Ectodermal cell (in vitro differentiated cells): ENCODE measurements around the gene PDSS2.
"Not testable (repeated sequence)": the region's sequence is repeated elsewhere in the genome, so short reads cannot be mapped to it uniquely, and the experiment has no call there.

Experiments
- H3K27ac ChIP-seq: 2 replicates; pipeline ENCODE4 v1.7.0; 2013; ENCODE audit warnings: mild to moderate bottlenecking, low read depth, low read length; ENCODE audit not compliant: insufficient read depth, poor library complexity, severe bottlenecking
- H3K27me3 ChIP-seq: 2 replicates; pipeline ENCODE4 v1.7.0; 2013; ENCODE audit warnings: mild to moderate bottlenecking, low read length; ENCODE audit not compliant: insufficient read depth, control insufficient read depth, poor library complexity, severe bottlenecking
- H3K36me3 ChIP-seq: one replicate; pipeline ENCODE4 v1.7.0; 2013; ENCODE audit warnings: low read length; ENCODE audit not compliant: control insufficient read depth, insufficient read depth
- H3K4me1 ChIP-seq: one replicate; pipeline ENCODE4 v1.7.0; 2013; ENCODE audit warnings: low read length; ENCODE audit not compliant: control insufficient read depth, insufficient read depth
- H3K4me3 ChIP-seq: 2 replicates; pipeline ENCODE4 v1.7.0; 2013; ENCODE audit warnings: low read depth, low read length, control low read depth; ENCODE audit not compliant: insufficient read depth
- H3K9me3 ChIP-seq: 2 replicates; pipeline ENCODE4 v1.7.0; 2013; ENCODE audit warnings: mild to moderate bottlenecking, low read length, moderate library complexity; ENCODE audit not compliant: control insufficient read depth
- WGBS, 2 experiments: methylation state at CpG; one replicate each; pipeline ENCODE4 v1.1.7; 2013; ENCODE audit warnings: missing lambda C conversion rate in 2 of 2; 5-methylcytosine and 5-hydroxymethylcytosine counted together

The PDSS2 gene

DNA sequence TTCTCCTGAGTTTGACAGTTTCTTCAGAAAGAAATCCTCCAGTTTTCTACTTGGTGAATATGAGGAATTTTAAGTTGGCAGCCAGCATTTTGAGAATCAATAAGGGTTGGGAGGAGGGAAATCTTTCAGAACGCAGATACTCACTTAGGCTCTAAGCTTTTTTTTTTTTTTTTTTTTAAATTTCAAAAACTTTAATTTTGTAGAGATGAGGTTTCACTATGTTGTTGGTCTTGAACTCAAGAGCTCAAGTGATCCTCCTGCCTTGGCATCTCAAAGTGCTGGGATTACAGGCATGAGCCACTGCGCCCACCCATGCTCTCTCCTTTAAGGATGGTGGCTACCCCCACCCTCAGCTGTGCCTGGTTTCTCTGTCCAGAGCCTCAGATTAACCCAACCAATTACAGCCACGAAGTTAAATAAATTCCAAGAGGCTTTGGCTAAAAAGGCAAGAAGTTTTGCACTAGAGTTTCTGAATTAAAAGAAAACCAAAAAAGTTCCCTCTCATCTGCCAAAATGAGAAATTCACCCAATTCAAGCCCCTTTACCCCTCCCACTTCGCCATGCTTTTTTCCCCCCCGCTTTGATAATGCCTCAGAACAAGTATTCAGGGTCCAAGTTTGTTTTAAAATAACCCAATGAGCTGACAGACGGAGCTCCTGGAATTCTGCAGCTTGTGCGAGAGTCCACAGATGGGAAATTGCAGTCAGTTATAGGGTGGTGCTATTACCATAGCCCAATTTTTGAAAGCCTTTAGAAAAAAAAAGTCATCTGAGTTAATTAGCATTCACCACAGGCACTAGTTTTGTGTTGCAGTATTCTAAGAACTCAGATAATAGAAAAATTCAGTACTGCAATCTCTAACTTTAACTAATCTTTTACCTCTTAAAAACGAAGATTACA is 249.7 kb downstream of the PDSS2 start:
- H3K27ac ChIP-seq: no peak overlapping the region
- H3K4me3 ChIP-seq: no peak overlapping the region
- H3K9me3 ChIP-seq: no peaks in the 10 kb centered on the region
- peaks cover 5% of the 10 kb centered on the region for H3K4me1 ChIP-seq
- no peaks in the 10 kb centered on the region for H3K36me3 ChIP-seq
- no peaks in the 10 kb centered on the region for H3K27me3 ChIP-seq
- WGBS, 2 experiments: 71 to 75% methylated on average over 7 of the region's 8 CpGs

DNA sequence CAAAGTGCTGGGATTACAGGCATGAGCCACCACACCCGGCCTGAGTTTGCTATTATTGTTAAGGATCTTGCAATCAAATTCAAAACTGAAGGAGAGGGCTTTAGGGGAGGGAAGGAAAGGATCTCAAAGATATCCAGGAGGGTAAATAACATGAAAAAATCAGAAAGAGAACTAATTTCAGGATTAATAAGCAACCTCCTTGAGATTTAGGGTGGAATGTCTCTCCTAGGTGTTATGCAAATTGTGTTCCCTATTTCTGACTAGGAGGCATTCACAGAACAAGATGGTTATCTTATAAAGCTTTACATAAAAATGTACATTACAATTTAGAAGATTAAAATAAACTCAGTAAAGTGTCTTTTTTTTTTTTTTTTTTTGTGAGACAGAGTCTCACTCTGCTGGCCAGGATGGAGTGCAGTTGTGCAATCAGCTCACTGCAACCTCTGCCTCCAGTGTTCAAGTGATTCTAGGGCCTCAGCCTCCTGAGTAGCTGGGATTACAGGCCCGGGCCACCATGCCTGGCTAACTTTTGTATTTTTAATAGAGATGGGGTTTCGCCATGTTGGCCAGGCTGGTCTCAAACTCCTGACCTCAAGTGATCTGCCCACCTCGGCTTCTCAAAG is 252.0 kb downstream of the PDSS2 start:
- 90 to 96% methylated on average over 4 of the region's 4 CpGs for WGBS, 2 experiments
- no peaks in the 10 kb centered on the region for H3K36me3 ChIP-seq
- no peaks in the 10 kb centered on the region for H3K9me3 ChIP-seq
- peaks cover 5% of the 10 kb centered on the region for H3K4me1 ChIP-seq
- H3K27me3 ChIP-seq: no peaks in the 10 kb centered on the region
- H3K4me3 ChIP-seq: no peak overlapping the region
- no peak overlapping the region for H3K27ac ChIP-seq

DNA sequence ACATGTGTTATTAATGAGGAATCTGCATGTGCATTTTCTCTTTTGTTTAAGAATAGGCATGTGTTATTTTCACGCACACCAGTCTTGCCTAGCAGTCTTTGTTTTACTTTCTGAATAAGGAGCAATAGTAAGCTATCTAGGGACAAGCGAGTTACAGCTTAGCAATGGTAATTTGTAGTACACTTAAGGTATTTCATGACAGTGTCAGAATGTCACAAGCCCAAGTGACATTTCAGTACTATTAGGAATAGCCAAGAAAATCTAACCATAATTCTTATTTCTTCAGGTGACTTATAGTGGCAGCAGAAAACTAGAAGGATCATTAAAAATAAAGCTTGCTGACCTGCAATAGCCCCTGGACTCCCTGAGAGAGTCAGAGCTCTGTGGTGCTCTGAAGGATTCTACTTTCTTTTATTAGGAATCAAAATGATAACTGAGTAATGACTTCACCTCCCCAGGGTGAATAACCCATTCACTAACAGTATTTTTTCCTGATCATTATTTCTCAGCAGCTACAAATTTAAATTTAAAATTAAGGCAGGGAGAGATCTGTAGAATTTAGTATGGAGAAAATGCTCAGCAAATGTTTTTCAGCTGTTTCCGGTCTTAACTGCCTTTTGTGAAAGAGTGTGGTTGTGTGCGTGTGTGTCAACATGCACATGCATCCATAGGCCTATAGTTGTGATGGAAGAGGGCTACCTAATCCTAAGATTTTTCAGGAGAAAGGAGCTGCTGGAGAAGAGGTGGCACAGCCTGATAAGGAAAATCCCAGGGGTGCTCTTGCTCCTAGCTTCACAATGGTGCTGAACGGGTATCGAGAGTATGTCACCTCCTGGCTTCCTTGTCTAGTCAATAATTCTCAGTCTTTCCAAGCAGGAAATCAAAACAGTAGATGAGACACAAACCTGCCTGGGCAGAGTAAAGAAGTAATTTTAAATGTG is 254.0 kb downstream of the PDSS2 start:
- WGBS, 2 experiments: 95 to 99% methylated on average over 6 of the region's 6 CpGs
- Histone ChIP-seq H3K9me3 (no peaks in the 10 kb centered on the region), H3K36me3 (no peaks in the 10 kb centered on the region), H3K4me3 (no peak overlapping the region), H3K4me1 (peaks cover 5% of the 10 kb centered on the region), H3K27me3 (no peaks in the 10 kb centered on the region), H3K27ac (no peak overlapping the region)

DNA sequence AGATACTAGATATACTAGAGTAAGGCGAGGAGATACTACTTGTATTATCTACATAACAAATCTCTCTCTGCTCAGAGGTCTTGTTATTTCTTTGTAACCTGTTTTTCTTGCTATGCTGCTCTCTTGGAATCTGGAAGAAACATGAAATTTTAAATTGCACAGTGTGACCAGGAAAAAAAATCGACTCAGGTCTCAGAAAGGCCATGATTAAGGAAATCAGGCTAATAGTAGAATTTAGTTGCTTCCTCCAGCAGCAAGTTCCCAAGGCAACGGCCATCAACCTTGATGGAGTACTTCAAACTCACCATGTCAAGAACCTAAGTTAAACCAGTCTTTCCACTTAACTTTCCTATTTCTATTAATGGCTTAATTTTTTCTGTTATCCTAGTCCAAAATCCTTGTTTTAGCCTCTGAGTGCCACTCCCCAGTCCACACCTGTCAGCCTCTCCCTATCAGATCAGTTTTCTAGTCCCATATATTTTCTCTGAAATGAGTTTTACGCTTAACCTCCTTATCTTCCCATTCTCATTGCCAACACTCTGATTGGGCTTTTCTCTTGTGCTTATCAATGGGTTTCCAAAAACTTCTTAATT is 256.4 kb downstream of the PDSS2 start:
- WGBS, 2 experiments: 69 to 79% methylated on average over 3 to 4 of the region's 4 CpGs

DNA sequence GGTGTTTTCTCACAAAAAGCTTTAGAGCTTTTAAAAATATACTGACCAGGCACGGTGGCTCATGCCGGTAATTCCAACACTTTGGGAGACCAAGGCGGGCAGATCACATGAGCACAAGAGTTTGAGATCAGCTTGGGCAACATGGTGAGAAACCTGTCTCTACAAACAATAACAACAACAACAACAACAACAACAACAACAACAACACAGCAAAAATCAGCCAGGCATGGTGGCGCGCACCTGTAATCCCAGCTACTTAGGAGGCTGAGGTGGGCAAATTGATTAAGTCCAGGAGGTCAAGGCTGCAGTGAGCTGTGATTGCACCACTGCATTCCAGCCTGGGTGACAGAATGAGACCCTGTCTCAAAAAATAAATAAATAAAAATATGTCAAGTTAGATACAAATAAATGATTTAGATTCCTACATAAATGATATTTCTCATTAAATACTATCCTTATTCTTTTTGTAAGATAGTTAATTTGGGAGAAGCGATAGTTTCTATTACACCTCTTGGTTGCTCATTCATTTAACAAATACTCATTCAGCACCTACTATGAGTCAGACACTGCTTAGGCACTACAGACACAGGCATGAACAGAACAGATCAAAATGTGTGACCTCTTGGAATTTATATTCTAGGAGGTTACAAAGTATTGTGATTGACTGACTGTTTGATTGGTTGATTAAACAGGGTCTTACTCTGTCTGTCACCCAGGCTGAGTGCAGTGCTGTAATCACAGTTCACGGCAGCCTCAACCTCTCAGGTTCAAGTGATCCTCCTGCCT is 260.5 kb downstream of the PDSS2 start:
- H3K36me3 ChIP-seq: no peaks in the 10 kb centered on the region
- no peak overlapping the region for H3K27ac ChIP-seq
- no peaks in the 10 kb centered on the region for H3K4me1 ChIP-seq
- 88 to 91% methylated on average over 7 of the region's 7 CpGs for WGBS, 2 experiments
- H3K4me3 ChIP-seq: no peak overlapping the region
- no peaks in the 10 kb centered on the region for H3K9me3 ChIP-seq
- H3K27me3 ChIP-seq: no peaks in the 10 kb centered on the region

More for the DNA sequence above, 256.4 kb downstream of the PDSS2 start:
- no peaks in the 10 kb centered on the region for H3K4me1 ChIP-seq
- no peak overlapping the region for H3K27ac ChIP-seq
- H3K4me3 ChIP-seq: no peak overlapping the region
- H3K36me3 ChIP-seq: no peaks in the 10 kb centered on the region
- H3K9me3 ChIP-seq: no peaks in the 10 kb centered on the region
- H3K27me3 ChIP-seq: no peaks in the 10 kb centered on the region

DNA sequence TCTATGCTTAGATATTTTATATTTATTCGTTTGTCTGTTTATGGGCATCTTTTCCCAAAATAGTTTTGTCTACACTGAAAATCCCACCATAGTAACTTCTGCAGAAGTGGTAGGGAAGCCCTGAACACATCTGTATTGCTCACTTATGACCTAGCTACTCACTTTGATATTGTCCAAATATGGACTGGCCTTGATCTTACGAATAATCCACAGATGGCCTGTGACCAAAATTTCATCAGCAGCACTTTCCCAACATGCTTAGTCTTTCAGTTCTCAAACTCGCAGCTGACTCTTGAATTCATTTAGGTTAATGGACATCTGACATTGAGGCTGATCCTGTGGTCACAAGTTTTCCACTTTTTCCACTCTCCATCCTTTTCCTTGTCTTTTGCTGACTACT is 263.2 kb downstream of the PDSS2 start:
- no peaks in the 10 kb centered on the region for H3K27me3 ChIP-seq
- H3K4me3 ChIP-seq: no peak overlapping the region
- no peaks in the 10 kb centered on the region for H3K9me3 ChIP-seq
- 95 to 98% methylated on average over 2 to 3 of the region's 3 CpGs for WGBS, 2 experiments
- no peaks in the 10 kb centered on the region for H3K36me3 ChIP-seq
- H3K27ac ChIP-seq: no peak overlapping the region
- no peaks in the 10 kb centered on the region for H3K4me1 ChIP-seq

DNA sequence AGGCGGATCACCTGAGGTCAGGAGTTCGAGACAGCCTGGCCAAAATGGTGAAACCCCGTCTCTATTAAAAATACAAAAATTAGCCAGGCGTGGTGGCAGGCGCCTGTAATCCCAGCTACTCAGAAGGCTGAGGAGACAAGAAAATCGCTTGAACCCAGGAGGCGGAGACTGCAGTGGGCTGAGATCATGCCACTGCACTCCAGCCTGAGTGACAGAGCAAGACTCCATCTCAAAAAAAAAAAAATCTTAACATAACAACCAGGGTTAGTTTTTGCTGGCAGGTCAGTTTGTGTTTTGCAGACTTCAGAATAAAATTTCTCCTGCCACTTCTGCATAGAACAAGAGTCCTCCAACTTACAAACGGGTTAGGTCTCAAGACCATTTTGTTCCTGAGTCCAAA is 264.6 kb downstream of the PDSS2 start:
- not testable (repeated sequence) for H3K4me3 ChIP-seq, H3K9me3 ChIP-seq, H3K36me3 ChIP-seq, H3K27me3 ChIP-seq, H3K27ac ChIP-seq, H3K4me1 ChIP-seq
- 91 to 94% methylated on average over 8 of the region's 8 CpGs for WGBS, 2 experiments

DNA sequence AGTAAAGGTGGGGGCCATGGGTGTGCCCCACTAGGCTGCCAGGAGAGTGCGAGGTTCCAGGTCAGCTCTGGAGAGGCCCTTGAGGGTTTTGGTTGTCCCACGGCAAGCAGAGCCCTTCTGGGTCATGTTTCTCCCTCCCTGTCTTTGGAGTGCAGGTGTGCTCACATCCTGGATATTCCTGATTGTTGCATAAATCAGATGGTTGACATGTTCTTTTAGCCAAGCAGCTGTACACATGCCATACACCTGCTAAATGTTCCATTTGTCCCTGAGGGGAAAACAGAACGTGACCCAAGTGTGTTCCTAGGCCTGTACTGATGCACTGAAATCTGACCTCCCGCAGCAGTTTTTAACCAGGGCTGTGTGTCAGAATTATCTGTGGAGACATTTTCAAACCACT is 266.5 kb downstream of the PDSS2 start:
- no peak overlapping the region for H3K4me3 ChIP-seq
- H3K27me3 ChIP-seq: no peaks in the 10 kb centered on the region
- no peak overlapping the region for H3K27ac ChIP-seq
- H3K36me3 ChIP-seq: no peaks in the 10 kb centered on the region
- 94 to 95% methylated on average over 4 of the region's 4 CpGs for WGBS, 2 experiments
- H3K9me3 ChIP-seq: no peaks in the 10 kb centered on the region
- no peaks in the 10 kb centered on the region for H3K4me1 ChIP-seq

DNA sequence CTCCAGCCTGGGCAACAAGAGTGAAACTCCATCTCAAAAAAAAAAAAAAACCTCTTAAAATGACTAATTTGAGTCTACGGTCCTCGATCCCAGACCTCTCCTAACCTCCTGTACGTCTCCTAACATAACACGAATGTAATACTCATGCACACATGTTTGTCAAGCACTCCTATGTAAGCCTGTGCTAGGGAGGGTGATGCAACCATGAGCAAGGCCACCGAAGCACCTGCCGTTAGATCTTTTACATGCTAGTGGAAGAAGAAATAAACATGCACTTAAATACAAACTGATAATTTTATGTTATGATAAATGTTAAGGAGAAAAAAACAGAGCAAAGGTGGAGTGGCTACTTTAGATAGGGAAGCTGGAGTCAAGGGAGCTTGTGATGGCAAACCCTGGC is 271.7 kb downstream of the PDSS2 start:
- 82 to 88% methylated on average over 5 to 6 of the region's 6 CpGs for WGBS, 2 experiments
- Histone ChIP-seq H3K4me3 (no peak overlapping the region), H3K4me1 (no peaks in the 10 kb centered on the region), H3K36me3 (no peaks in the 10 kb centered on the region), H3K9me3 (no peaks in the 10 kb centered on the region), H3K27ac (no peak overlapping the region), H3K27me3 (no peaks in the 10 kb centered on the region)
